ENCODE results near the gene ZFR2.

DNA sequence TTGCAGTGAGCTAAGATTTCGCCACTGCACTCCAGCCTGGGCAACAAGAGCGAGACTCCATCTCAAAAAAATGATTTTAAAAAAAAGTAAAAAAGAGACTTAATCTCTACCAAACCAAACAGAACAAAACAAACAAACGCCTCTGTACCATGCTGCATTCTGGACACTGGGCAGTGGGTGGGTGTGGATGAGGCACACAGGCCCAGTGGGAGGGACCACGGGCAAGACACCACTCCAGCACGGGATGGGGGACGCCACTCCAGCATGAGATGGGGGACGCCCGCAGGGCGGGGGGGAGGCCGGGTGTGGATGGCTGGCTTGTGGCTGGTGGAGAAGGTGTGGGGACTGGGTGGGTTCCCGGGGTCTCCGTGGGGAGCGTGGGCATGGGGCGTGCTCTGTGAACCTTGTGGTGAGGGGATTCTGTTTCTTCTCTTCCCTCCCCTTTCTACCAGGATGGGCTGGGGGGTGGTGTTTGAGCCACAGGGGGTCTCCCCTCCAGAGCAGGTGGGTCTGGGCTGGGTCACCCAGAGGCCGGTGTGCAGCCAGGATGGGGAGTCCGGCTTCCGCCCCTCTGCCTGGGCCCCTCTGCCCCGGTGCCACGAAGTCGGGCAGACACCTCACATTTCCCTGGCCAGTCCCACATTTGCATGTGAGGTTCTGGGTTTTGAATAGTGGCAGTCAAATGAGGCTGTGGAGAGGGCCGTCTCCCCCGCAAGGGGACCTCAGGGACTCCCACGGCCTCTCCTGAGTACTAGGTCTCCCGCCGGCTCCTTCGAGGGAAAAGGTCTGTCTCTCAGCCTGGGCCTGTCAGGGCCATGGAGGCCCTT, 58.7 kb downstream of the ZFR2 start:
- TF ChIP-seq CTCF (IDR thresholded peaks at IDR 0.05) (no peak), POLR2A (IDR thresholded peaks at IDR 0.05) (no peak)
